K562 (cell line): ENCODE results near the gene PDE9A. TPM values are rescaled to one million over a fixed set of nuclear protein-coding genes. Genes with fewer than 3 reads are reported as not detected.

Experiments
- ATAC-seq: fragments of 200-7000 bp; cut with Tn5 transposase; 3 replicates; pipeline ENCODE4 v1.9.1; 2020; ENCODE audit warnings: moderate library complexity
- BruUV-seq: library from RNA; stranded (reverse); fragments of 400-500 nt; replicated peaks from 2 replicates; lab custom pipeline; 2021; lab: Mats Ljungman, UMichigan
- CTCF ChIA-PET: fragments of 300-600 bp; formaldehyde crosslinking; extraction: SDS; loops from one replicate; lab custom pipeline; 2021; ENCODE audit warnings: low intra/inter-chr PET ratio; lab: Yijun Ruan, JAX
- POLR2A ChIA-PET: fragments of 300-600, 350-650 bp; sonication (Branson Sonifier 250); formaldehyde crosslinking; extraction: SDS; loops from one replicate; lab custom pipeline; 2021; ENCODE audit warnings: antibody characterized with exemption, inconsistent platforms; lab: Yijun Ruan, JAX
- DNase-seq, 4 experiments: peaks; one replicate each; pipeline versions ENCODE4 v3.0.0 to v3.0.0-alpha.2; 2011 to 2018; ENCODE audit warnings: low spot score in 3 of 4, mixed read lengths in 3 of 4; ENCODE audit errors: extremely low read depth in 1 of 4
- FAIRE-seq: peaks from 2 replicates; lab custom pipeline; 2011; peaks lifted over from hg19 to GRCh38; lab: Jason Lieb, UNC
- H2AFZ ChIP-seq: 2 replicates; pipeline ENCODE4 v1.6.0; 2011; ENCODE audit warnings: low read depth, low read length, control low read depth, inconsistent platforms
- H3K27ac ChIP-seq: fragments of 200-600 bp; 3 replicates; pipeline ENCODE4 v1.8.0; 2011; ENCODE audit warnings: low read depth, mild to moderate bottlenecking, control low read depth, inconsistent platforms, low read length, moderate library complexity, mixed read lengths; ENCODE audit errors: extremely low read depth
- H3K27me3 ChIP-seq, 2 experiments: fragments of 300-600 bp in 1 of 2; 2 replicates in 1 of 2; 3 replicates in 1 of 2; pipeline versions ENCODE4 v1.6.0 to v1.8.0; 2011; ENCODE audit warnings: inconsistent platforms in 2 of 2, low read length in 2 of 2, mild to moderate bottlenecking in 1 of 2, mixed read lengths in 1 of 2, moderate library complexity in 1 of 2; ENCODE audit not compliant: control insufficient read depth in 2 of 2, insufficient read depth in 2 of 2
- H3K36me3 ChIP-seq: fragments of 300-600 bp; 3 replicates; pipeline ENCODE4 v1.8.0; 2011; ENCODE audit warnings: mild to moderate bottlenecking, low read length, inconsistent platforms; ENCODE audit not compliant: control insufficient read depth, insufficient read depth
- H3K4me1 ChIP-seq, 2 experiments: fragments of 200-600 bp in 1 of 2; replicated peaks in 1 of 2; 2 replicates in 1 of 2; 3 replicates in 1 of 2; pipeline versions ENCODE4 v1.5.1 to v1.8.0; 2011; ENCODE audit warnings: inconsistent platforms in 2 of 2, low read length in 2 of 2, mild to moderate bottlenecking in 1 of 2, mixed read lengths in 1 of 2, moderate library complexity in 1 of 2; ENCODE audit not compliant: control insufficient read depth in 2 of 2, insufficient read depth in 2 of 2
- H3K4me2 ChIP-seq: 2 replicates; pipeline ENCODE4 v1.6.1; 2011; ENCODE audit warnings: low read length, control low read depth, inconsistent platforms, mixed read lengths; ENCODE audit not compliant: insufficient read depth
- H3K4me3 ChIP-seq: fragments of 200-600 bp; sonication (generic), shearing (Covaris generic); 2 replicates; pipeline ENCODE4 v1.5.1; 2016; ENCODE audit warnings: control low read depth, inconsistent platforms
- H3K79me2 ChIP-seq: fragments of 200-600 bp; 3 replicates; pipeline ENCODE4 v1.8.0; 2011; ENCODE audit warnings: low read length, inconsistent platforms; ENCODE audit not compliant: control insufficient read depth, insufficient read depth
- H3K9ac ChIP-seq, 2 experiments: 2 replicates each; pipeline versions ENCODE4 v1.6.0 to v1.6.1; 2011; ENCODE audit warnings: low read depth in 2 of 2, low read length in 2 of 2, control low read depth in 1 of 2, inconsistent platforms in 1 of 2, mild to moderate bottlenecking in 1 of 2, mixed read lengths in 1 of 2; ENCODE audit not compliant: insufficient read depth in 1 of 2
- H3K9me1 ChIP-seq: one replicate; pipeline ENCODE4 v1.6.0; 2011; ENCODE audit warnings: inconsistent platforms, mild to moderate bottlenecking, low read length, moderate library complexity; ENCODE audit not compliant: control insufficient read depth, insufficient read depth
- H3K9me3 ChIP-seq: replicated peaks from 2 replicates; pipeline ENCODE4 v1.5.1; 2011; ENCODE audit warnings: low read depth, low read length, inconsistent platforms; ENCODE audit not compliant: control insufficient read depth, insufficient read depth
- H4K20me1 ChIP-seq: replicated peaks from 2 replicates; pipeline ENCODE4 v1.6.1; 2011; ENCODE audit warnings: low read length, inconsistent platforms, mixed read lengths; ENCODE audit not compliant: control insufficient read depth, insufficient read depth
- KDM1A ChIP-seq, 2 experiments: fragments of 450-650 bp; IDR thresholded peaks; 2 replicates each; pipeline ENCODE4 v1.6.1; 2016; ENCODE audit warnings: mild to moderate bottlenecking in 2 of 2
- PRMT5 ChIP-seq: sonication (generic); formaldehyde crosslinking; IDR thresholded peaks from 2 replicates; pipeline ENCODE4 v1.5.0; 2020; ENCODE audit warnings: missing genetic modification reagents
- ZNF384 ChIP-seq: IDR thresholded peaks from 2 replicates; pipeline ENCODE4 v1.6.1; 2012; ENCODE audit warnings: low read depth, low read length, improper control_type of control experiment
- ZNF518B ChIP-seq: fragments of 250-450 bp; sonication (Bioruptor Pico); IDR thresholded peaks from 2 replicates; pipeline ENCODE4 v1.5.0; 2021; ENCODE audit warnings: mild to moderate bottlenecking, moderate library complexity
- WGBS: fragments of 100-300 bp; shearing (Covaris generic); methylation state at CpG from one replicate; pipeline ENCODE4 v1.1.6; 2016; ENCODE audit warnings: low coverage, mixed read lengths; ENCODE audit not compliant: insufficient coverage; ENCODE audit errors: missing lambda C conversion rate; 5-methylcytosine and 5-hydroxymethylcytosine counted together
- in situ Hi-C: fragments of 300-500 bp; cut with MboI; formaldehyde crosslinking; loops from 4 replicates; pipeline ENCODE4 v1.15.0; 2018; ENCODE audit warnings: inconsistent platforms, mixed read lengths
- intact Hi-C: fragments of 100-400 bp; cut with micrococcal nuclease; formaldehyde crosslinking; loops from 2 replicates; pipeline ENCODE4 v1.14.2; 2022
- polyA plus RNA-seq, 8 experiments: library from polyadenylated mRNA; depleted of rRNA in 4 of 8; stranded (reverse) in 5 of 8; unstranded in 3 of 8; fragments of >200 nt; fragmentation: Nextera tagmentation in 2 of 8; fragmentation: Illumina TruSeq in 1 of 8; extraction: Ambion mirVana in 2 of 8; extraction: Trizol in 1 of 8; gene quantifications; 2 replicates each; pipeline versions ENCODE4 v1.2.1 to v1.2.3, GENCODE V29; 2011 to 2014; ENCODE audit warnings: inconsistent platforms in 1 of 8, missing spikeins in 1 of 8
- total RNA-seq, 7 experiments: library from RNA; depleted of rRNA in 6 of 7; stranded (reverse); fragments of >200 nt in 6 of 7; fragmentation: Illumina TruSeq in 2 of 7; extraction: Trizol in 2 of 7; gene quantifications; 2 replicates each; pipeline versions ENCODE4 v1.2.1 to v1.2.3, GENCODE V29; 2011 to 2021; ENCODE audit warnings: low replicate concordance in 1 of 7

PDE9A gene
- total and polyA plus RNA-seq, 9 of the 15 experiments (the other 6 are each of a cell fraction or from before 2014, with no cell fraction given), result 0.07 to 0.27 TPM; not detected in 7

- Histone ChIP-seq H4K20me1 (peaks cover 14% of the 10 kb centered on the region), H3K9me3 (peaks cover 4% of the 10 kb centered on the region; the same call in 1 of the 2 replicates), H3K27ac (no peak overlapping the region), H3K9ac (no peak overlapping the region), H3K36me3 (no peaks in the 10 kb centered on the region), H3K4me1 (peaks cover 0 to 11% of the 10 kb centered on the region in 2 experiments; a peak in 1 of 5 replicates), H3K79me2 (no peaks in the 10 kb centered on the region), H3K27me3 (peaks cover 58 to 79% of the 10 kb centered on the region in 2 experiments), H3K4me2 (no peak overlapping the region), H3K4me3 (no peak overlapping the region), H3K9me1 (no peaks in the 10 kb centered on the region), H2AFZ (no peak overlapping the region)
- no TSS peak for BruUV-seq
- ATAC-seq (no peak), DNase-seq (no peak), FAIRE-seq (no peak)
- 3% methylated on average over 8 of the region's 9 CpGs for WGBS
- intact Hi-C loops, result no loop called here
- in situ Hi-C loops, result no loop called here
- CTCF ChIA-PET, result interaction anchor here (0.6 kb wide), 1 partner anchor 420 kb away, joined by 3 read pairs; no protein-coding TSS in a partner anchor
- POLR2A ChIA-PET, result interaction anchor here (0.7 kb wide), 1 partner anchor 32 kb away, joined by 3 read pairs; no protein-coding TSS in a partner anchor
- TF ChIP-seq PRMT5 (CRISPR knock-in tag), result no peak
- peak in 1 of 2 experiments; percentile 67; a peak in 1 of 4 replicates for TF ChIP-seq KDM1A (IDR thresholded peaks at IDR 0.05)
- TF ChIP-seq ZNF518B, result no peak
- no peak for TF ChIP-seq ZNF384
These were observed 115.9 kb downstream of the PDE9A start for GRCh38 chr21:42769183-42769819.
